ENCODE measurements around the gene ZNF518A.
"Not testable (repeated sequence)": the region's sequence is repeated elsewhere in the genome, so short reads cannot be mapped to it uniquely, and the experiment has no call there.

Gene ZNF518A

GRCh38 chr10:96172666-96173065 lies 42.6 kb downstream of the ZNF518A start:
- no peak overlapping the region for H3K27ac ChIP-seq
- no peak for TF ChIP-seq ZFX (IDR thresholded peaks at IDR 0.05; ENCODE audit: borderline replicate concordance)
- TF ChIP-seq, protein P1, sequence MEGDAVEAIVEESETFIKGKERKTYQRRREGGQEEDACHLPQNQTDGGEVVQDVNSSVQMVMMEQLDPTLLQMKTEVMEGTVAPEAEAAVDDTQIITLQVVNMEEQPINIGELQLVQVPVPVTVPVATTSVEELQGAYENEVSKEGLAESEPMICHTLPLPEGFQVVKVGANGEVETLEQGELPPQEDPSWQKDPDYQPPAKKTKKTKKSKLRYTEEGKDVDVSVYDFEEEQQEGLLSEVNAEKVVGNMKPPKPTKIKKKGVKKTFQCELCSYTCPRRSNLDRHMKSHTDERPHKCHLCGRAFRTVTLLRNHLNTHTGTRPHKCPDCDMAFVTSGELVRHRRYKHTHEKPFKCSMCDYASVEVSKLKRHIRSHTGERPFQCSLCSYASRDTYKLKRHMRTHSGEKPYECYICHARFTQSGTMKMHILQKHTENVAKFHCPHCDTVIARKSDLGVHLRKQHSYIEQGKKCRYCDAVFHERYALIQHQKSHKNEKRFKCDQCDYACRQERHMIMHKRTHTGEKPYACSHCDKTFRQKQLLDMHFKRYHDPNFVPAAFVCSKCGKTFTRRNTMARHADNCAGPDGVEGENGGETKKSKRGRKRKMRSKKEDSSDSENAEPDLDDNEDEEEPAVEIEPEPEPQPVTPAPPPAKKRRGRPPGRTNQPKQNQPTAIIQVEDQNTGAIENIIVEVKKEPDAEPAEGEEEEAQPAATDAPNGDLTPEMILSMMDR (IDR thresholded peaks at IDR 0.05): no peak

GRCh38 chr10:96176985-96177384 lies 46.9 kb downstream of the ZNF518A start:
- no peak overlapping the region for H3K27ac ChIP-seq
- TF ChIP-seq, protein P1 (IDR thresholded peaks at IDR 0.05): no peak
- TF ChIP-seq ZFX (IDR thresholded peaks at IDR 0.05; ENCODE audit: borderline replicate concordance): no peak

DNA sequence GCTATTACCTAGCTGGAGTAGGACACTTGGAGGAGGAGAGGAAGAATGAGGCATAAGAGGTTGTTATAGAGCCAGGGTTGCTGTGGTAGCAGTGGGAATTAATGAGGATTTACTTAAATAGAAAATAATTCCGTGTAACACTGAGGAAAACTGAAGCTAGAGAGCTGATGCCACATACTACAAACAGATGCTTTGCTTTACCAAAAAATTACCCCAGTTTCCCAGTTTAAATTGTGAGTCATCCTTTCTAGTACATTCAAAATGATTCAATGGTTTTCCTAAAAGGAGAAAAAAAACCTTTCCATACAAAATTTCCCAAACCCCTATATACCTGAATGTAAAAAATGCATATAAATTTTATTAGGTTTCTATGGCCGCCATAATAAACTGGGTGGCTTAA lies 58.3 kb downstream of the ZNF518A start:
- H3K27ac ChIP-seq: no peak overlapping the region
- TF ChIP-seq, protein P1 (IDR thresholded peaks at IDR 0.05): no peak
- no peak for TF ChIP-seq ZFX (IDR thresholded peaks at IDR 0.05; ENCODE audit: borderline replicate concordance)

GRCh38 chr10:96188916-96189315 lies 58.8 kb downstream of the ZNF518A start:
- no peak overlapping the region for H3K27ac ChIP-seq

DNA sequence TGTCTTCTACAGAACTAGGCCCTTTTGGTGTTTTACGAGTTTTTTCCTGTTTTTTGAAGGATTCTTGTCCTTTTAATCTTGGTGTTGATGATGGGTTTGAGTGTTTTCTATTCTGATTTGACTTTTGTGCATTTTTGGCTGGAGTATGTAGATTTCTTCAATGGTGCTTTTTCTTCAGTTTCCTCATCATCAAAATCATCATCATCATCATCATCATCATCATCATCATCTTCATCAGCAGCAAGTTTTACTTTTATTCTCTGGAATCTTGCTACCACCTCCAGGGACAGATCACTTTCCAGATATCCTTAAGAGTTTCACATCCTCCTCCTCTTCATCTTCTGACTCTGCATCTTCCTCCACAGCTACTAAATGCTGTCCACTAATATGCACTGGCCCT lies 59.4 kb downstream of the ZNF518A start:
- H3K27ac ChIP-seq: not testable (repeated sequence)

More at GRCh38 chr10:96188916-96189315, 58.8 kb downstream of the ZNF518A start:
- no peak for TF ChIP-seq ZFX (IDR thresholded peaks at IDR 0.05; ENCODE audit: borderline replicate concordance)
- TF ChIP-seq, protein P1 (IDR thresholded peaks at IDR 0.05): no peak

DNA sequence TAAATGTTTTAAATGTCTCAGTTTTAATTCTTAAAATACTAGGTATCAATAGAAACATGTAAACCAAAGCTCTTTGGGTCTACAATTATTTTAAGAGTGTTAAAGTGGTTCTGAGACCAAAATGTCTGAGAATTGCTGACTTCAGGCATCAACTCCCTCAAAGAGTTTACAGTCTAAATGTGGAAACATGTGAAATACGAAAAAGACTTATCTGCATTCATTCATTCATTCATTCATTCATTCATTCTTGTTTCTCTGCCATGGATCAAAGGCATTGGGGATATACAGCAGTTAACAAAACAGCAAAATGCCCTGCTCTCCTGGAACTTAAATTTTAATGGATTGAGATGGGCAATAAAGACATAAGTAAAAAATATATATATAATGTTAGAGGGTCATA lies 71.4 kb downstream of the ZNF518A start:
- no peak overlapping the region for H3K27ac ChIP-seq
- no peak for TF ChIP-seq ZFX (IDR thresholded peaks at IDR 0.05; ENCODE audit: borderline replicate concordance)
- TF ChIP-seq, protein P1 (IDR thresholded peaks at IDR 0.05): no peak

DNA sequence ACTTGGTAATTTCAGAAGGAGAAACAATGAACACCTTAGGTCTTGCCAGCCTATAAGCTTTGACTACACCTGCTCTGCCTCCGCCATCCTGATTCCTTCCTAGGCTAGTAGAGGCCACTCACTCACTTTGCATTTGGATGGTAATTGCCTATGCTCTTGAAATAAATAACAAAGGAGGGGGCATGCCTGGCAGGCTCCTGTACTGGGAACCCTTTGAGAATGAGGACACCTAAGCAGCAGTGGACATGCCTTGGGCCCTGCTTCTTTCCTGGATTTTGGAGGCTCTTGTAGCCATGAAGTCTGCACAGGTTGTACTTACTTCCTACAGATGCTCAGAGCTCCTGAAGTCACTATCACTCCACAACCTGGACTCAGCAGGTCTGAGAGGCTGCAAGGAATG lies 75.5 kb downstream of the ZNF518A start:
- TF ChIP-seq, protein P1 (IDR thresholded peaks at IDR 0.05): no peak
- no peak for TF ChIP-seq ZFX (IDR thresholded peaks at IDR 0.05; ENCODE audit: borderline replicate concordance)
- H3K27ac ChIP-seq: no peak overlapping the region

- TF ChIP-seq ZFX (IDR thresholded peaks at IDR 0.05; ENCODE audit: borderline replicate concordance): no peak
- TF ChIP-seq, protein P1 (IDR thresholded peaks at IDR 0.05): no peak
- no peak overlapping the region for H3K27ac ChIP-seq
These were observed 78.2 kb downstream of the ZNF518A start for GRCh38 chr10:96208271-96208670.

All from 22Rv1 (cell line).